Gastrocnemius medialis (tissue), 4 donors: Measurements from ENCODE around the gene SPINT2. TPM values are rescaled to one million over a fixed set of nuclear protein-coding genes. Genes with fewer than 3 reads are reported as not detected.
A peak's percentile ranks its signal among the peaks of the same experiment; 100 is the strongest.
"Not testable (repeated sequence)": the region's sequence is repeated elsewhere in the genome, so short reads cannot be mapped to it uniquely, and the experiment has no call there.

Experiments used
- ATAC-seq, 2 donors: fragments of 150-250 bp; one replicate each; pipeline ENCODE4 v1.9.1; 2016
- DNase-seq, 2 donors: peaks; one replicate each; pipeline ENCODE4 v3.0.0-alpha.2; 2019
- H3K27ac ChIP-seq, 4 donors: fragments of 200-600 bp; sonication (generic); 1 replicate in 1 of 4; 2 replicates in 3 of 4; pipeline ENCODE4 v1.5.1; 2016 to 2018; ENCODE audit warnings: mild to moderate bottlenecking in 2 of 4, moderate library complexity in 1 of 4
- H3K27me3 ChIP-seq, 3 donors: fragments of 200-600 bp; sonication (generic) in 2 of 3; 1 replicate in 1 of 3; 2 replicates in 2 of 3; pipeline versions ENCODE4 v1.5.1 to v1.6.0; 2016 to 2019; ENCODE audit warnings: mild to moderate bottlenecking in 1 of 3, moderate library complexity in 1 of 3
- H3K36me3 ChIP-seq, 2 donors: fragments of 200-600 bp; sonication (generic) in 1 of 2; one replicate each; pipeline ENCODE4 v1.5.1; 2017 to 2018
- H3K4me1 ChIP-seq, 2 donors: fragments of 200-600 bp; sonication (generic) in 1 of 2; one replicate each; pipeline ENCODE4 v1.5.1; 2016 to 2017; ENCODE audit warnings: mild to moderate bottlenecking in 2 of 2
- H3K4me3 ChIP-seq, 4 donors: fragments of 200-600 bp; sonication (generic) in 3 of 4; 1 replicate in 1 of 4; 2 replicates in 3 of 4; pipeline ENCODE4 v1.5.1; 2016 to 2019; ENCODE audit warnings: mild to moderate bottlenecking in 2 of 4
- H3K9me3 ChIP-seq, 3 donors: fragments of 200-600 bp; sonication (generic) in 2 of 3; 1 replicate in 1 of 3; 2 replicates in 2 of 3; pipeline ENCODE4 v1.5.1; 2016 to 2019
- POLR2A ChIP-seq, 2 donors: fragments of 450-650 bp; IDR thresholded peaks; one replicate each; pipeline ENCODE4 v1.6.1; 2017; ENCODE audit warnings: antibody characterized with exemption in 2 of 2, mild to moderate bottlenecking in 2 of 2, moderate library complexity in 2 of 2
- in situ Hi-C, 4 donors: fragments of 200-750 bp; cut with MboI; loops; one replicate each; pipeline versions ENCODE4 v1.15.0 to v1.8.0; 2017; ENCODE audit warnings: low sequenced_read_pairs in 4 of 4
- intact Hi-C: fragments of 100-400 bp; cut with DNase I; formaldehyde crosslinking; loops from one replicate; pipeline ENCODE4 v1.15.1; 2023; ENCODE audit warnings: low total_unique reads
- total RNA-seq, 4 donors: library from RNA; depleted of rRNA; stranded (reverse); fragments of >200 nt; gene quantifications; one replicate each; pipeline versions ENCODE4 v1.1.0 to v1.2.3, GENCODE V29; 2016
- TF ChIP-seq, protein P1 (sequence below), 5 experiments: fragments of 450-650 bp in 3 of 5; fragments of 200-600 bp in 2 of 5; sonication (generic) in 2 of 5; IDR thresholded peaks in 4 of 5; conservative IDR thresholded peaks in 1 of 5; 1 replicate in 4 of 5; 2 replicates in 1 of 5; pipeline ENCODE4 v1.5.1; 2016 to 2019; ENCODE audit warnings: antibody characterized with exemption in 5 of 5, mild to moderate bottlenecking in 3 of 5, moderate library complexity in 3 of 5

SPINT2 gene
- total RNA-seq, 4 donors from 2014 or later, result 0.26 to 4.0 (median 1.6) TPM

DNA sequence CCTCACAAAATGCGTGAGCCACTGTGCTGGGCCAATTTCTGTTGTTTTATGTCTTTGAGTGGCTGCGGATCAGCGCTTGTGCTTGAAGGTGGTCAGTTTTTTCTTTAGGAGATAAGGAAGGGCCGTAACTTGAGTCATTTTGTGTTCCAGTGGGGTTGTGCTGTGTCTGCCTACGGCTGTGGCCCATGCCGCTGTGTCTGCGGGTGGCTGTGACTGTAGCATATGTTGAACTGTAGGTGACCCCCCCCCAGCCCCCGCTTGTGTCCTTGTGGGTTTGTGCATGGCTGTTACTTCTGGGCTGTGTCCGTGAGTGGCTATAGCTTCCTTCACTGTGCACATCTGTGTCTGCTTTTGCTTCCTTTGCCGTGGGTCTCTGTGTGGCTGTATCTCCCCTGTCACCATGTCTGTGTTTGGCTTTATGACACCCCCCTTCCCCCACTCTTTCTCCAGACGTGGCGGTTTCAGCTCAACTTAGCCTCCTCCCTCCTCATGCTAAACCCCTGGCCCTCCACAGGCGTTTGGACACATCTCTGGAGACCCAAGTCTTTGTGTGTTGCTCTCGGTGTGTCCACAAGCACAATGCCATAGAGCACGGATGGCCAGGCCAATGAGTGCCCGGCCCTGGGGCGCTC lies 8.9 kb upstream of the SPINT2 start:
- Histone ChIP-seq H3K4me3 (peak overlapping the region; percentile 41 to 61 (median 59)), H3K36me3 (no peaks in the 10 kb centered on the region), H3K9me3 (no peaks in the 10 kb centered on the region), H3K4me1 (peaks cover 0 to 2% of the 10 kb centered on the region in 2 donors), H3K27ac (peak overlapping the region; percentile 85 to 89 (median 88)), H3K27me3 (peaks cover 11 to 23% (median 15%) of the 10 kb centered on the region in 3 donors)
- DNase-seq (no peak), ATAC-seq (no peak)
- no peak for TF ChIP-seq POLR2A (IDR thresholded peaks at IDR 0.05)
- TF ChIP-seq, protein P1, sequence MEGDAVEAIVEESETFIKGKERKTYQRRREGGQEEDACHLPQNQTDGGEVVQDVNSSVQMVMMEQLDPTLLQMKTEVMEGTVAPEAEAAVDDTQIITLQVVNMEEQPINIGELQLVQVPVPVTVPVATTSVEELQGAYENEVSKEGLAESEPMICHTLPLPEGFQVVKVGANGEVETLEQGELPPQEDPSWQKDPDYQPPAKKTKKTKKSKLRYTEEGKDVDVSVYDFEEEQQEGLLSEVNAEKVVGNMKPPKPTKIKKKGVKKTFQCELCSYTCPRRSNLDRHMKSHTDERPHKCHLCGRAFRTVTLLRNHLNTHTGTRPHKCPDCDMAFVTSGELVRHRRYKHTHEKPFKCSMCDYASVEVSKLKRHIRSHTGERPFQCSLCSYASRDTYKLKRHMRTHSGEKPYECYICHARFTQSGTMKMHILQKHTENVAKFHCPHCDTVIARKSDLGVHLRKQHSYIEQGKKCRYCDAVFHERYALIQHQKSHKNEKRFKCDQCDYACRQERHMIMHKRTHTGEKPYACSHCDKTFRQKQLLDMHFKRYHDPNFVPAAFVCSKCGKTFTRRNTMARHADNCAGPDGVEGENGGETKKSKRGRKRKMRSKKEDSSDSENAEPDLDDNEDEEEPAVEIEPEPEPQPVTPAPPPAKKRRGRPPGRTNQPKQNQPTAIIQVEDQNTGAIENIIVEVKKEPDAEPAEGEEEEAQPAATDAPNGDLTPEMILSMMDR (IDR thresholded peaks at IDR 0.05 in 4 of 5, conservative IDR thresholded peaks at IDR 0.05 in 1 of 5), result no peak
- intact Hi-C loops (no loop called here), in situ Hi-C loops (no loop called here)

DNA sequence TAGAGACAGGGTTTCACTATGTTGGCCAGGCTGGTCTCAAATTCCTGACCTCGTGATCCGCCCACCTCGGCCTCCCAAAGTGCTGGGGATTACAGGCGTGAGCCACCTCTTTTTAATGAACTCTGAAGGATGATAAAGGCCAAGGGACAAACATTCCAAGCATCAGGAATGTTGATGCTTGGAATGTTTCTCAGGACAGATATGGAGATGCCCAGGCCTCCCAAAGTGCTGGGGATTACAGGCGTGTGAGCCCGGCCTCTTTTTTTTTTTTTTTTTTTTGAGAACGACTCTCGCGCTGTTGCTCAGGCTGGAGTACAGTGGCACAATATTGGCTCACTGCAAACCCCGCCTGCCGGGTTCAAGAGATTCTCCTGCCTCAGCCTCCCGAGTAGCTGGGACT lies 2.4 kb upstream of the SPINT2 start:
- H3K27me3 ChIP-seq, result peaks cover 22 to 29% (median 25%) of the 10 kb centered on the region in 3 donors
- H3K9me3 ChIP-seq, H3K27ac ChIP-seq, ATAC-seq, H3K4me1 ChIP-seq, intact Hi-C loops, DNase-seq, in situ Hi-C loops, H3K4me3 ChIP-seq, H3K36me3 ChIP-seq: not testable (repeated sequence)

DNA sequence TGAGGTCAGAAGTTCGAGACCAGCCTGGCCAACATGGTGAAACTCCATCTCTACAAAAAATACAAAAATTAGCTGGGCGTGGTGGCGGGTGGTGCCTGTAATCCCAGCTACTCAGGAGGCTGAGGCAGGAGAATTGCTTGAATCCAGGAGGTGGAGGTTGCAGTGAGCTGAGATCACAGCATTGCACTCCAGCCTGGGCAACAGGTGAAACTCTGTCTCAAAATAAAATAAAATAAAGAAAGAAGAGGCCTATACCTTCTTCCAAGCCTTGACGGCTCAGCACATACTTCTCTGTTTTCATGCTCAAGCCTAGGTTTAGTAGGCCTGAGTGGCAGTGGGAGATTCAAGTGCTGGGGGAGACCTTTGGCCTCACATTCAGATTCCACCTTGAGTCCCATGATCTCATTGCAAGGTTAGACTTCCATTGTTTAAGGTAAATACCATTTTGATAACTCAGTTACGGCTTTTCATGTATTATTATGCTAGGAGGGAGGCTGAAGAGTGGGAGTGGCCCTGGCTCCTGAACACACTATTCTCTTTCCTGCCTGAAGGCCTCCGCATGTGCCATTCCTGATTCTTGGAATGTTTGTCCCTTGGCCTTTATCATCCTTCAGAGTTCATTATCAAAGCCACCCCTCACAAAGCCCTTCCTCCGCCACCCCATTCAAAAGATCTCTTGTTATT lies 1.6 kb upstream of the SPINT2 start:
- H3K4me1 ChIP-seq, result peaks cover 0 to 4% of the 10 kb centered on the region in 2 donors
- intact Hi-C loops (no loop called here), in situ Hi-C loops (no loop called here)
- H3K9me3 ChIP-seq, result no peaks in the 10 kb centered on the region
- H3K27ac ChIP-seq, result no peak overlapping the region
- H3K4me3 ChIP-seq, result no peak overlapping the region
- H3K36me3 ChIP-seq, result no peaks in the 10 kb centered on the region
- ATAC-seq (no peak), DNase-seq (no peak)
- TF ChIP-seq, protein P1 (IDR thresholded peaks at IDR 0.05 in 4 of 5, conservative IDR thresholded peaks at IDR 0.05 in 1 of 5), result no peak
- no peak for TF ChIP-seq POLR2A (IDR thresholded peaks at IDR 0.05)
- peaks cover 16 to 23% (median 21%) of the 10 kb centered on the region in 3 donors for H3K27me3 ChIP-seq

DNA sequence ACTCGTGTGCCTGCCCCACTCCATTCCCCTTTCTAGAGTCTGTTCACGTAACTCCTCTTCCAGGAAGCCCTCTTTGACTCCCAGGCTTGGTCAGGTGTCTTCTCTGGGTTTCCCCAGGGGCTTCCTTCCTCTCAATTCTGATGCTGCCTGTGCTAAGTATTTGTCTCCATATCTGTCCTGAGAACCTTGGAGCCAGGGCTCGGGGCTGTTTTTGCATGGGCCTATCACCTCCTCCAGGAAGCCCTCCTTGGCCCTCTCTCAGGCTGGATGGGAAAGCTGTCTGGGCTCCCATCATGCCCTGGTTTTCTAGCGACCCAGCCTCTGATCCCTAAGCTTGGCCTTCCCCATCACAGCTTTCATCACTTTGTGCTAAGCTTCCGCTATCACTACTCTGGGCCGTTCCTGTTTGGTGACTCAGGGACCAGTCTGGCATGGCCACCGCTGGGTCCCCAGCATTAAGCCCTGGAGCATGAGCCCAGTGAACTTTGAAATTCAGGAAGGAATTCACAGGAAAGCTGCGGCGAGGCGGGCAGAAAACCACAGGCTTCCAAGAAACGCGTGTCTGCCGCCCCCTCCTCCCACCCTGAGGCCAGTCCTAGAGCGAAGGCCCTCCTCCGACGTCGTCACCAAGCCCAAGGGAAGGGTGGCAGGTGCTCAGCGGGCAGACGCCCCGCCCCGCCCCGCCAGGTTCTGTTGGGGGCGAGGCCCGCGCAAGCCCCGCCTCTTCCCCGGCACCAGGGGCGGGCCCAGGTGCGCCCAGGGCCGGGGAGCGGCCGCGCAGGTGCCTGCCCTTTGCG lies 486 bp upstream of the SPINT2 start:
- intact Hi-C loops (no loop called here), in situ Hi-C loops (no loop called here)
- no peaks in the 10 kb centered on the region for H3K36me3 ChIP-seq
- TF ChIP-seq, protein P1 (IDR thresholded peaks at IDR 0.05 in 4 of 5, conservative IDR thresholded peaks at IDR 0.05 in 1 of 5), result no peak
- no peak for TF ChIP-seq POLR2A (IDR thresholded peaks at IDR 0.05)
- peak overlapping the region; percentile 31 to 58 (median 54) for H3K4me3 ChIP-seq
- no peak for ATAC-seq
- DNase-seq, result no peak
- H3K4me1 ChIP-seq, result peaks cover 0 to 4% of the 10 kb centered on the region in 2 donors
- peaks cover 16 to 23% (median 21%) of the 10 kb centered on the region in 3 donors for H3K27me3 ChIP-seq
- no peaks in the 10 kb centered on the region for H3K9me3 ChIP-seq
- H3K27ac ChIP-seq, result no peak overlapping the region
